GM12865 (cell line): ENCODE measurements around the gene PCDHGA10.
A peak's percentile ranks its signal among the peaks of the same experiment; 100 is the strongest.

Experiments used
- DNase-seq: peaks from one replicate; pipeline ENCODE4 v3.0.0; 2010; ENCODE audit warnings: low read depth
- H3K4me3 ChIP-seq: 2 replicates; pipeline ENCODE4 v1.5.1; 2011; ENCODE audit warnings: mild to moderate bottlenecking, low read depth, low read length, control low read depth
- TF ChIP-seq, protein P1 (sequence below): IDR thresholded peaks from 2 replicates; pipeline ENCODE4 v1.5.1; 2011; ENCODE audit warnings: low read length, control low read depth, low read depth, inconsistent platforms; ENCODE audit not compliant: insufficient read depth; ENCODE audit errors: missing control alignments

PCDHGA10 gene

DNA sequence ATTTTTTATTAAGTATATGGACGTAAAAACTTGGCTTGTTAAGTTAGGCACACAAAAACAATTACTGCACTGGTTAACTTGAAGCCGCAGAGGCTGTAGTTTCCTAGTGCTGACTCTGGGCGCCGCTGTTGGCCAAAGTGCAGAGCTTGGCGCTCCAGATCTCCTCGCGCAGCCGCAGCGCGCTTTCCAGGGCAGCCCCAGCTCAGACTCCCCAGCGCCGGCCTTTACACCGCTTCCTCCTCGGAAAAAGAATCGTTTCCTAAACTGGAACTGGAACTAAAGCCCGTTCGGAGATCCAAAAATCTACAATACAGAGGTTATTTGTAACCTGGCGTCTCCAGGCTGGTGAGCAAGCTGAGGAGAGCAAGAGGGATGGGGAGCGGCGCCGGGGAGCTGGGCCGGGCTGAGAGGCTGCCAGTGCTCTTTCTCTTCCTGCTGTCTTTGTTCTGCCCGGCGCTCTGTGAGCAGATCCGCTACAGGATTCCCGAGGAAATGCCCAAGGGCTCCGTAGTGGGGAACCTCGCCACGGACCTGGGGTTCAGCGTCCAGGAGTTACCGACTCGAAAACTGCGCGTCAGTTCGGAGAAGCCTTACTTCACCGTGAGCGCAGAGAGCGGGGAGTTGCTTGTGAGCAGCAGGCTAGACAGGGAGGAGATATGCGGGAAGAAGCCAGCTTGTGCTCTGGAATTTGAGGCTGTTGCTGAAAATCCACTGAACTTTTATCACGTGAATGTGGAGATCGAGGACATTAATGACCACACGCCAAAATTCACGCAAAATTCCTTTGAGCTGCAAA lies 14.8 kb upstream of the PCDHGA10 start, which contains the start of gene PCDHGB5:
Gene PCDHGB5 (plus strand): TSS at position 192 of the 796 bp plus-strand sequence. CDS start 181 bp downstream, at position 373.
- peak; percentile 74 for DNase-seq
- peak within 1 kb of the TSS; percentile 59 for H3K4me3 ChIP-seq
- TF ChIP-seq, protein P1, sequence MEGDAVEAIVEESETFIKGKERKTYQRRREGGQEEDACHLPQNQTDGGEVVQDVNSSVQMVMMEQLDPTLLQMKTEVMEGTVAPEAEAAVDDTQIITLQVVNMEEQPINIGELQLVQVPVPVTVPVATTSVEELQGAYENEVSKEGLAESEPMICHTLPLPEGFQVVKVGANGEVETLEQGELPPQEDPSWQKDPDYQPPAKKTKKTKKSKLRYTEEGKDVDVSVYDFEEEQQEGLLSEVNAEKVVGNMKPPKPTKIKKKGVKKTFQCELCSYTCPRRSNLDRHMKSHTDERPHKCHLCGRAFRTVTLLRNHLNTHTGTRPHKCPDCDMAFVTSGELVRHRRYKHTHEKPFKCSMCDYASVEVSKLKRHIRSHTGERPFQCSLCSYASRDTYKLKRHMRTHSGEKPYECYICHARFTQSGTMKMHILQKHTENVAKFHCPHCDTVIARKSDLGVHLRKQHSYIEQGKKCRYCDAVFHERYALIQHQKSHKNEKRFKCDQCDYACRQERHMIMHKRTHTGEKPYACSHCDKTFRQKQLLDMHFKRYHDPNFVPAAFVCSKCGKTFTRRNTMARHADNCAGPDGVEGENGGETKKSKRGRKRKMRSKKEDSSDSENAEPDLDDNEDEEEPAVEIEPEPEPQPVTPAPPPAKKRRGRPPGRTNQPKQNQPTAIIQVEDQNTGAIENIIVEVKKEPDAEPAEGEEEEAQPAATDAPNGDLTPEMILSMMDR: peak; percentile 66

DNA sequence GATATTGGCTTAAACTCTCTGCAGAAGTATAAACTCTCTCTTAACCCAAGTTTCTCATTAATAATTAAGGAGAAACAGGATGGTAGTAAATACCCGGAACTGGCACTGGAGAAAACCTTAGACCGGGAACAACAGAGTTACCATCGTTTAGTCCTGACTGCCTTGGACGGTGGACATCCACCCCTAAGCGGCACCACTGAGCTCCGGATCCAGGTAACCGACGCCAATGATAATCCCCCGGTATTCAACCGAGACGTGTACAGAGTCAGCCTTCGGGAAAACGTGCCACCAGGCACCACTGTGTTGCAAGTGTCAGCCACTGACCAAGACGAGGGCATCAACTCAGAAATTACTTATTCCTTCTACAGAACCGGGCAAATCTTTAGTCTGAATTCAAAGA lies 14.2 kb upstream of the PCDHGA10 start:
- DNase-seq: no peak
- no peak overlapping the region for H3K4me3 ChIP-seq
- TF ChIP-seq, protein P1: no peak

DNA sequence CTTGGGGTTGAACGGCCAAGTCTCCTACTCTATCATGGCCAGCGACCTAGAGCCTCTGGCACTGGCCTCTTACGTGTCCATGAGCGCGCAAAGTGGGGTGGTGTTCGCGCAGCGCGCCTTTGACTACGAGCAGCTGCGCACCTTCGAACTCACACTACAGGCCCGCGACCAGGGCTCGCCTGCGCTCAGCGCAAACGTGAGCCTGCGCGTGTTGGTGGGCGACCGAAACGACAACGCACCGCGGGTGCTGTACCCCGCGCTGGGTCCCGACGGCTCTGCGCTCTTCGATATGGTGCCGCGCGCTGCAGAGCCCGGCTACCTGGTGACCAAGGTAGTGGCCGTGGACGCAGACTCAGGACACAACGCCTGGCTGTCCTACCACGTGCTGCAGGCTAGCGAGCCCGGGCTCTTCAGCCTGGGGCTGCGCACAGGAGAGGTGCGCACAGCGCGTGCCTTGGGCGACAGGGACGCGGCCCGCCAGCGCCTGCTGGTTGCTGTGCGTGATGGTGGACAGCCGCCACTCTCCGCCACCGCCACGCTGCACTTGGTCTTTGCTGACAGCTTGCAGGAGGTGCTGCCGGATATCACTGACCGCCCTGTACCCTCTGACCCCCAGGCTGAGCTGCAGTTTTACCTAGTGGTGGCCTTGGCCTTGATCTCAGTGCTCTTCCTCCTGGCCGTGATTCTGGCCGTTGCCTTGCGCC lies 13.1 kb upstream of the PCDHGA10 start:
- TF ChIP-seq, protein P1: no peak
- H3K4me3 ChIP-seq: no peak overlapping the region
- DNase-seq: no peak

DNA sequence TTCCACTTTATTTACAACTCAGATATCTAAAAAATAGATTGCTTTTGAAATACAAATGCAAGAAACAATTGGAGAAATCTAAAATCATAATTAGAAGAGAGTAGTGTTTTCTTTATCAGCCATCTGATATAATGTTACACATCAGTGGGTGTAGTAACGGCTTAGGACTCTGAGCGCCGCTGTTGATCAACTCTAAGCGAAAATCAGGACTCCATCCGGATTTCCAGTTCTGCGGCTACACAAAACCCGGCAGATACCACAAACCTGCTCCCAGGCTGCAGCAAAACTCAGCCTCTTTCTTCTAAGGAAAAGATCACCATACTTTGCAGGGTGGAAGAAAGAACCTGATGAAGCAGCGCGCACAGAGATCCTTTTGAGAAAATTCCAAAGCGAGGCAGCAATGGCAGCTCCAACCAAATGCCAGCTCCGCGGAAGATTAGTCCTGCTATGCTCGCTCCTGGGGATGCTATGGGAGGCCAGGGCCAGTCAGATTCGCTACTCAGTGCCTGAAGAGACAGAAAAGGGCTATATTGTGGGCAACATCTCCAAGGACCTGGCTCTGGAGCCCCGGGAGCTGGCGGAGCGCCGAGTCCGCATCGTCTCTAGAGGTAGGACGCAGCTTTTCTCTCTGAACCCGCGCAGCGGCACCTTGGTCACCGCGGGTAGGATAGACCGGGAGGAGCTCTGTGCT lies 10.1 kb upstream of the PCDHGA10 start, which contains the start of gene PCDHGA9:
Gene PCDHGA9 (plus strand): TSS at position 226 of the 691 bp plus-strand sequence. CDS start 175 bp downstream, at position 401.
- no peak within 1 kb of the TSS for H3K4me3 ChIP-seq
- DNase-seq: no peak
- TF ChIP-seq, protein P1: peak; percentile 23

DNA sequence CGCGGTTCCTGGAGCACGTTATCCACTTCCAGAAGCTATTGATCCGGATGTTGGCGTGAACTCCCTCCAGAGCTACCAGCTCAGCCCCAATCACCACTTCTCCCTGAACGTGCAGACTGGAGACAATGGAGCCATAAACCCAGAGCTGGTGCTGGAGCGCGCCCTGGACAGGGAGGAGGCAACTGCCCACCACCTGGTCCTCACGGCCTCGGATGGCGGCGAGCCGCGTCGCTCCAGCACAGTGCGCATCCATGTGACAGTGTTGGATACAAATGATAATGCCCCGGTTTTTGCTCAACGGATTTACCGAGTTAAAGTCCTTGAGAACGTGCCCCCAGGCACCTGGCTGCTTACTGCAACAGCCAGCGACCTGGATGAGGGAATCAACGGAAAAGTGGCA lies 9.4 kb upstream of the PCDHGA10 start:
- H3K4me3 ChIP-seq: no peak overlapping the region
- DNase-seq: no peak
- TF ChIP-seq, protein P1: no peak

DNA sequence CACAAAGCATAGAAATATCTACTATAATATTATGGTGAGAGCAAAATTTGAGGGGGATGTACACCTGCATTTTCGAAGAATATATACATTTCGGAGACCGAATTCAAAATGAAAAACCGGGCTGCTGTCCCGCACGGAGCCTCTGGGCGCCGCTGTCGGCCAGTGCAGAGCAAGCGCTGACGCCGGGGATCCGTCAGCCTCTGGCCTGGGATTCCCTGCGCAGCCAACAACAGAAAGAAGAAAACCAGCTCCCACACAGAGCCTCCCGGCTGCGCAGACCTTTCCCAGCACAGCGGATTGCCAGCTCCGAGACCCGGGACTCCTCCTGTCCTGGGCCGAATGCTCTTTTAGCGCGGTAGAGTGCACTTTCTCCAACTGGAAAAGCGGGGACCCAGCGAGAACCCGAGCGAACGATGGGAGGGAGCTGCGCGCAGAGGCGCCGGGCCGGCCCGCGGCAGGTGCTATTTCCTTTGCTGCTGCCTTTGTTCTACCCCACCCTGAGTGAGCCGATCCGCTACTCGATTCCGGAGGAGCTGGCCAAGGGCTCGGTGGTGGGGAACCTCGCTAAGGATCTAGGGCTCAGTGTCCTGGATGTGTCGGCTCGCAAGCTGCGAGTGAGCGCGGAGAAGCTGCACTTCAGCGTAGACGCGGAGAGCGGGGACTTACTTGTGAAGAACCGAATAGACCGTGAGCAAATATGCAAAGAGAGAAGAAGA lies 4.8 kb upstream of the PCDHGA10 start, which contains the start of gene PCDHGB6:
Gene PCDHGB6 (plus strand): TSS at position 232 of the 716 bp plus-strand sequence. CDS start 182 bp downstream, at position 414.
- peak within 1 kb of the TSS; percentile 42 for H3K4me3 ChIP-seq
- TF ChIP-seq, protein P1: peak; percentile 53
- peak; percentile 58 for DNase-seq
